HepG2 (cell line): ENCODE data around the gene GPLD1. TPM values are rescaled to one million over a fixed set of nuclear protein-coding genes. Genes with fewer than 3 reads are reported as not detected.

Source experiments
- AHDC1 ChIP-seq: sonication (generic); formaldehyde crosslinking; IDR thresholded peaks from 2 replicates; pipeline ENCODE4 v1.5.1; 2020; ENCODE audit warnings: mild to moderate bottlenecking, missing genetic modification reagents, borderline replicate concordance
- BCL6 ChIP-seq: IDR thresholded peaks from 2 replicates; pipeline ENCODE4 v1.6.1; 2016; ENCODE audit warnings: missing genetic modification reagents, missing compliant biosample characterization
- HOMEZ ChIP-seq: IDR thresholded peaks from 2 replicates; pipeline ENCODE4 v1.6.1; 2016; ENCODE audit warnings: low read depth
- KAT2B ChIP-seq: fragments of 150-350 bp; IDR thresholded peaks from 2 replicates; pipeline ENCODE4 v1.6.1; 2014; ENCODE audit warnings: low read depth, low read length, borderline replicate concordance
- REST ChIP-seq, 2 experiments: IDR thresholded peaks; 2 replicates each; pipeline ENCODE4 v1.6.1; 2011 to 2012; ENCODE audit warnings: low read length in 2 of 2, borderline replicate concordance in 1 of 2, low read depth in 1 of 2, mild to moderate bottlenecking in 1 of 2, moderate library complexity in 1 of 2
- ZFP62 ChIP-seq: sonication (generic); formaldehyde crosslinking; IDR thresholded peaks from 2 replicates; pipeline ENCODE4 v1.4.0; 2020; ENCODE audit warnings: missing genetic modification reagents
- ZNF567 ChIP-seq: sonication (generic); formaldehyde crosslinking; IDR thresholded peaks from 2 replicates; pipeline ENCODE4 v1.8.1; 2023; ENCODE audit warnings: mild to moderate bottlenecking, missing genetic modification reagents, borderline replicate concordance
- polyA plus RNA-seq, 8 experiments: library from polyadenylated mRNA; depleted of rRNA in 3 of 8; stranded (reverse) in 7 of 8; unstranded in 1 of 8; fragments of >200 nt; fragmentation: Illumina TruSeq in 4 of 8; extraction: Trizol in 4 of 8; gene quantifications; 2 replicates each; pipeline versions ENCODE4 v1.2.1 to v1.2.3, GENCODE V29; 2011 to 2016; ENCODE audit warnings: low read depth in 4 of 8, missing spikeins in 1 of 8, mixed read lengths in 1 of 8; ENCODE audit not compliant: insufficient read depth in 1 of 8
- total RNA-seq, 5 experiments: library from RNA; depleted of rRNA; stranded (reverse); fragments of >200 nt; fragmentation: Illumina TruSeq; extraction: Trizol; gene quantifications; 2 replicates each; pipeline ENCODE4 v1.2.3, GENCODE V29; 2016; ENCODE audit warnings: low read depth in 1 of 5

GPLD1 gene
- total and polyA plus RNA-seq, 2 of the 13 experiments (the other 11 are each of a cell fraction or from before 2014, with no cell fraction given) = 6.2 to 7.6 TPM

- TF ChIP-seq AHDC1 (CRISPR knock-in tag) (no peak), ZNF567 (CRISPR knock-in tag) (no peak), HOMEZ (no peak), ZFP62 (CRISPR knock-in tag) (no peak), BCL6 (CRISPR knock-in tag) (no peak), KAT2B (no peak), REST (IDR thresholded peaks at IDR 0.05; ENCODE audit: borderline replicate concordance in 1 of 2, low read depth in 1 of 2, low read length in 2 of 2) (no peak)
These were observed 101.6 kb downstream of the GPLD1 start (continued) for GRCh38 chr6:24387818-24388217.
